GM12878 (cell line): ENCODE results near the gene LDLRAD4. TPM values are rescaled to one million over a fixed set of nuclear protein-coding genes. Genes with fewer than 3 reads are reported as not detected.

ENCODE experiments used
- ATF3 ChIP-seq: IDR thresholded peaks from 2 replicates; pipeline ENCODE4 v1.6.1; 2011; ENCODE audit warnings: low read depth, mild to moderate bottlenecking, low read length, moderate library complexity, borderline replicate concordance; ENCODE audit errors: extremely low read depth
- BCL3 ChIP-seq: IDR thresholded peaks from 2 replicates; pipeline ENCODE4 v1.6.1; 2011; ENCODE audit warnings: borderline replicate concordance, low read depth, mild to moderate bottlenecking, moderate library complexity, low read length; ENCODE audit not compliant: insufficient read depth, poor library complexity, severe bottlenecking
- CEBPB ChIP-seq, 2 experiments: fragments of 150-350 bp in 1 of 2; IDR thresholded peaks; 2 replicates each; pipeline ENCODE4 v1.6.1; 2012 to 2014; ENCODE audit warnings: low read depth in 2 of 2, low read length in 2 of 2, borderline replicate concordance in 1 of 2, inconsistent platforms in 1 of 2
- ELK1 ChIP-seq: IDR thresholded peaks from 2 replicates; pipeline ENCODE4 v1.6.1; 2012; ENCODE audit warnings: low read depth, low read length, improper control_type of control experiment
- ESRRA ChIP-seq: IDR thresholded peaks from 2 replicates; pipeline ENCODE4 v1.6.1; 2012; ENCODE audit warnings: mild to moderate bottlenecking, low read length, improper control_type of control experiment
- HDAC2 ChIP-seq: fragments of 200-600 bp; sonication (generic); IDR thresholded peaks from 2 replicates; pipeline ENCODE4 v1.6.1; 2017
- HDGF ChIP-seq: fragments of 450-650 bp; IDR thresholded peaks from 2 replicates; pipeline ENCODE4 v1.6.1; 2016; ENCODE audit warnings: antibody characterized with exemption
- IKZF1 ChIP-seq: fragments of 450-650 bp; conservative IDR thresholded peaks from 2 replicates; pipeline ENCODE4 v1.6.1; 2017; ENCODE audit warnings: antibody characterized with exemption, mild to moderate bottlenecking
- IRF4 ChIP-seq: IDR thresholded peaks from 2 replicates; pipeline ENCODE4 v1.6.1; 2011; ENCODE audit warnings: low read depth, low read length
- KDM1A ChIP-seq: fragments of 200-600 bp; sonication (generic); IDR thresholded peaks from 2 replicates; pipeline ENCODE4 v1.6.1; 2016; ENCODE audit warnings: borderline replicate concordance
- NBN ChIP-seq: fragments of 450-650 bp; IDR thresholded peaks from 2 replicates; pipeline ENCODE4 v1.6.1; 2016
- NKRF ChIP-seq: fragments of 450-650 bp; conservative IDR thresholded peaks from 2 replicates; pipeline ENCODE4 v1.6.1; 2017; ENCODE audit warnings: mild to moderate bottlenecking, moderate library complexity
- NR2C1 ChIP-seq: fragments of 450-650 bp; IDR thresholded peaks from 2 replicates; pipeline ENCODE4 v1.6.1; 2017; ENCODE audit warnings: antibody characterized with exemption, mild to moderate bottlenecking, moderate library complexity
- PAX8 ChIP-seq: fragments of 450-650 bp; IDR thresholded peaks from 2 replicates; pipeline ENCODE4 v1.6.1; 2017; ENCODE audit warnings: mild to moderate bottlenecking, moderate library complexity
- POLR2AphosphoS2 ChIP-seq: IDR thresholded peaks from 2 replicates; pipeline ENCODE4 v1.6.1; 2011; ENCODE audit warnings: low read depth, mild to moderate bottlenecking, low read length, improper control_type of control experiment, moderate library complexity
- RAD51 ChIP-seq: fragments of 450-650 bp; IDR thresholded peaks from 2 replicates; pipeline ENCODE4 v1.6.1; 2016; ENCODE audit warnings: moderate library complexity, mild to moderate bottlenecking, inconsistent platforms
- RB1 ChIP-seq: fragments of 450-650 bp; formaldehyde crosslinking; IDR thresholded peaks from 2 replicates; pipeline ENCODE4 v1.6.1; 2017; ENCODE audit warnings: mild to moderate bottlenecking, borderline replicate concordance
- SPI1 ChIP-seq: IDR thresholded peaks from 2 replicates; pipeline ENCODE4 v1.6.1; 2011; ENCODE audit warnings: low read depth, mild to moderate bottlenecking, low read length, moderate library complexity, borderline replicate concordance; ENCODE audit not compliant: insufficient read depth
- SREBF2 ChIP-seq: IDR thresholded peaks from 2 replicates; pipeline ENCODE4 v1.6.1; 2012; ENCODE audit warnings: mild to moderate bottlenecking, low read length
- STAT3 ChIP-seq: IDR thresholded peaks from 2 replicates; pipeline ENCODE4 v1.6.1; 2011; ENCODE audit warnings: low read depth, low read length, improper control_type of control experiment
- SUPT20H ChIP-seq: IDR thresholded peaks from 2 replicates; pipeline ENCODE4 v1.6.1; 2011; ENCODE audit warnings: low read depth, mild to moderate bottlenecking, low read length, moderate library complexity, borderline replicate concordance; ENCODE audit not compliant: control insufficient read depth
- TARDBP ChIP-seq: IDR thresholded peaks from 2 replicates; pipeline ENCODE4 v1.6.1; 2016; ENCODE audit warnings: borderline replicate concordance
- ZBTB4 ChIP-seq: fragments of 450-650 bp; formaldehyde crosslinking; IDR thresholded peaks from 2 replicates; pipeline ENCODE4 v1.4.0; 2022; ENCODE audit warnings: mild to moderate bottlenecking, moderate library complexity
- ZSCAN29 ChIP-seq: fragments of 450-650 bp; IDR thresholded peaks from 2 replicates; pipeline ENCODE4 v1.6.1; 2017; ENCODE audit warnings: mild to moderate bottlenecking, moderate library complexity
- polyA plus RNA-seq, 11 experiments: library from polyadenylated mRNA; depleted of rRNA in 4 of 11; unstranded in 6 of 11; stranded (reverse) in 5 of 11; fragments of >200 nt; fragmentation: Nextera tagmentation in 4 of 11; fragmentation: Illumina TruSeq in 1 of 11; extraction: Ambion mirVana in 4 of 11; extraction: Trizol in 1 of 11; gene quantifications; 1 replicate in 1 of 11; 2 replicates in 10 of 11; pipeline versions ENCODE4 v1.2.1 to v1.2.3, GENCODE V29; 2011 to 2016; ENCODE audit warnings: inconsistent platforms in 2 of 11, missing spikeins in 2 of 11, low read depth in 1 of 11
- total RNA-seq, 4 experiments: library from RNA; depleted of rRNA in 3 of 4; stranded (reverse); fragments of >200 nt in 3 of 4; fragmentation: Illumina TruSeq in 1 of 4; extraction: Trizol in 1 of 4; gene quantifications; 2 replicates each; pipeline versions ENCODE4 v1.2.1 to v1.2.3, GENCODE V29; 2013 to 2021

Gene LDLRAD4
- total and polyA plus RNA-seq, 10 of the 15 experiments (the other 5 are each of a cell fraction or from before 2014, with no cell fraction given) = 2.7 to 16.8 (median 11.2) TPM

GRCh38 chr18:13611142-13611600 lies 392.6 kb downstream of the LDLRAD4 start (continued):
- no peak for TF ChIP-seq BCL3
- TF ChIP-seq ELK1 = no peak
- no peak for TF ChIP-seq NR2C1
- no peak for TF ChIP-seq ZBTB4
- no peak for TF ChIP-seq IRF4
- TF ChIP-seq PAX8 = no peak
- TF ChIP-seq TARDBP = no peak
- peak; percentile 59 for TF ChIP-seq RAD51
- no peak for TF ChIP-seq SREBF2
- 0 out of 2 replicates have a peak, but pooled peaks have one; percentile 4 for TF ChIP-seq ESRRA
- TF ChIP-seq ATF3 = no peak
- no peak; the same call in 1 of the 2 replicates for TF ChIP-seq NKRF
- no peak for TF ChIP-seq HDAC2
- TF ChIP-seq STAT3 = peak; percentile 38; the same call in 1 of the 2 replicates
- no peak for TF ChIP-seq RB1
- no peak for TF ChIP-seq KDM1A
- TF ChIP-seq IKZF1 = peak; percentile 76
- TF ChIP-seq ZSCAN29 = no peak
- no peak for TF ChIP-seq SUPT20H
- no peak for TF ChIP-seq SPI1
- TF ChIP-seq CEBPB (IDR thresholded peaks at IDR 0.05; ENCODE audit: borderline replicate concordance in 1 of 2, low read depth in 2 of 2, low read length in 2 of 2) = no peak
- TF ChIP-seq NBN = peak; percentile 87
- no peak for TF ChIP-seq HDGF
- no peak for TF ChIP-seq POLR2AphosphoS2
